ENCODE data around the gene NINL.

- no peak for TF ChIP-seq CTCF (IDR thresholded peaks at IDR 0.05; ENCODE audit: low read depth, low read length, poor library complexity, severe bottlenecking)
- TF ChIP-seq EZH2phosphoT487 (IDR thresholded peaks at IDR 0.05; ENCODE audit: borderline replicate concordance, low read length): no peak
Observed at GRCh38 chr20:25489221-25489871, 96.0 kb downstream of the NINL start.

Measured in DOHH2 (cell line).